ENCODE results near the gene TMEM237. TPM values are rescaled to one million over a fixed set of nuclear protein-coding genes. Genes with fewer than 3 reads are reported as not detected.
A peak's percentile ranks its signal among the peaks of the same experiment; 100 is the strongest.

Gene TMEM237
- total RNA-seq, 1 experiment from 2014 or later = 70.4 TPM

DNA sequence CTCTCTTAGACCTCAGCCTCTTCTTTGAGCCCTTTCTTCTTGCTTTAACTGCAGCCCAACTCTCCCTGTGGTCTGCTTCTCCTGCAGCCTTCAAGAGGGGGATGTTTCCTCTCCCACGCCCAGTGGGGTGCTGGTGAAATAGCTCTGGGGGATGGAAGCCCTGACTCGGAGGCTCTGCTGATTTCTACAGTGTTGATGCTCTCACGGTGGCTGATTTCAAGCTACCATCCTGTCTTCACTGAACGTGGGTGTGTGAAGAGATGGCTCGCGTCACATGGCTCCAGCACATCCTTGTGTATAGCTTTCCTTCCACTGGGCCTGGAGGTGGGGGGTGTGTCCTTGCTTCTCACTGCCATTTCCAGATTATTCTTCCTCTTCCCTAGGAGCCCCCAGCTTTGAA lies 35.1 kb upstream of the TMEM237 start:
- H3K4me3 ChIP-seq (ENCODE audit: low read depth, low read length, poor library complexity, severe bottlenecking) = no peak overlapping the region
- no peaks in the 10 kb centered on the region for H3K9me3 ChIP-seq (ENCODE audit: low read depth, low read length, poor library complexity, severe bottlenecking)
- no peaks in the 10 kb centered on the region for H3K36me3 ChIP-seq (ENCODE audit: insufficient read depth, low read length, poor library complexity, severe bottlenecking)
- ChIA-PET POLR2A (ENCODE audit: low non-redundant PET) (no interaction called here), CTCF (no interaction called here)
- TF ChIP-seq, protein P1, sequence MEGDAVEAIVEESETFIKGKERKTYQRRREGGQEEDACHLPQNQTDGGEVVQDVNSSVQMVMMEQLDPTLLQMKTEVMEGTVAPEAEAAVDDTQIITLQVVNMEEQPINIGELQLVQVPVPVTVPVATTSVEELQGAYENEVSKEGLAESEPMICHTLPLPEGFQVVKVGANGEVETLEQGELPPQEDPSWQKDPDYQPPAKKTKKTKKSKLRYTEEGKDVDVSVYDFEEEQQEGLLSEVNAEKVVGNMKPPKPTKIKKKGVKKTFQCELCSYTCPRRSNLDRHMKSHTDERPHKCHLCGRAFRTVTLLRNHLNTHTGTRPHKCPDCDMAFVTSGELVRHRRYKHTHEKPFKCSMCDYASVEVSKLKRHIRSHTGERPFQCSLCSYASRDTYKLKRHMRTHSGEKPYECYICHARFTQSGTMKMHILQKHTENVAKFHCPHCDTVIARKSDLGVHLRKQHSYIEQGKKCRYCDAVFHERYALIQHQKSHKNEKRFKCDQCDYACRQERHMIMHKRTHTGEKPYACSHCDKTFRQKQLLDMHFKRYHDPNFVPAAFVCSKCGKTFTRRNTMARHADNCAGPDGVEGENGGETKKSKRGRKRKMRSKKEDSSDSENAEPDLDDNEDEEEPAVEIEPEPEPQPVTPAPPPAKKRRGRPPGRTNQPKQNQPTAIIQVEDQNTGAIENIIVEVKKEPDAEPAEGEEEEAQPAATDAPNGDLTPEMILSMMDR (conservative IDR thresholded peaks at IDR 0.05; ENCODE audit: low read depth, low read length) = no peak
- no peak for TF ChIP-seq EZH2 (IDR thresholded peaks at IDR 0.05; ENCODE audit: borderline replicate concordance, low read depth, low read length, poor library complexity, severe bottlenecking)
- DNase-seq (ENCODE audit: low spot score) = peak; percentile 15
- H3K4me1 ChIP-seq (ENCODE audit: insufficient read depth, low read length, poor library complexity, severe bottlenecking) = no peaks in the 10 kb centered on the region
- no peaks in the 10 kb centered on the region for H3K27me3 ChIP-seq (replicated peaks; ENCODE audit: insufficient read depth, low read depth, low read length, poor library complexity)
- no TSS peak for BruUV-seq (replicated peaks)
- no peak overlapping the region for H3K27ac ChIP-seq (ENCODE audit: low read depth, low read length, poor library complexity, severe bottlenecking)
- intact Hi-C loops (cut with micrococcal nuclease; ENCODE audit: unreplicated experiment) = no loop called here

DNA sequence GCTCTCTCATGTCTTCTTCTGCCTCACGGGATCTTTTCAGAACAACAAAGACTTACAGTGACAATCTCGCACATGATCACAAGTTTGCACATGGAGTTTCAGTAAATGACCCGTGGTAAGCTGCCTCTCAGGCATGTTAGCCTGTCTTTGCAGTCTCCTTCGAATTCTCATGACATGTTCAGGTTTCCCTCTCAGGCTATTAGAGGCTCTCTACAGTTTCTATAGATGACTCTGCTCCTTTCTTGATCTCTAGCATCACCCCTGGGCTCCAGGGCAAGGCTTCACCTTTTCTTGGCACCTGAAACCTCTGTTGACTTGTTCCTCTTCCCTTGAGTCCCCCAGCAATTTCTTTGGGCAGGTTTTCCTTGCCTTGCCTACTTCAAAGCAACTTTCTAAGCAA lies 32.2 kb upstream of the TMEM237 start:
- no TSS peak for BruUV-seq (replicated peaks)
- no peaks in the 10 kb centered on the region for H3K4me1 ChIP-seq (ENCODE audit: insufficient read depth, low read length, poor library complexity, severe bottlenecking)
- no peak for DNase-seq (ENCODE audit: low spot score)
- H3K9me3 ChIP-seq (ENCODE audit: low read depth, low read length, poor library complexity, severe bottlenecking) = no peaks in the 10 kb centered on the region
- no peak overlapping the region for H3K27ac ChIP-seq (ENCODE audit: low read depth, low read length, poor library complexity, severe bottlenecking)
- ChIA-PET CTCF (no interaction called here), POLR2A (ENCODE audit: low non-redundant PET) (no interaction called here)
- TF ChIP-seq, protein P1 (conservative IDR thresholded peaks at IDR 0.05; ENCODE audit: low read depth, low read length) = no peak
- no peak for TF ChIP-seq EZH2 (IDR thresholded peaks at IDR 0.05; ENCODE audit: borderline replicate concordance, low read depth, low read length, poor library complexity, severe bottlenecking)
- H3K36me3 ChIP-seq (ENCODE audit: insufficient read depth, low read length, poor library complexity, severe bottlenecking) = no peaks in the 10 kb centered on the region
- H3K4me3 ChIP-seq (ENCODE audit: low read depth, low read length, poor library complexity, severe bottlenecking) = no peak overlapping the region
- no peaks in the 10 kb centered on the region for H3K27me3 ChIP-seq (replicated peaks; ENCODE audit: insufficient read depth, low read depth, low read length, poor library complexity)
- intact Hi-C loops (cut with micrococcal nuclease; ENCODE audit: unreplicated experiment) = no loop called here

DNA sequence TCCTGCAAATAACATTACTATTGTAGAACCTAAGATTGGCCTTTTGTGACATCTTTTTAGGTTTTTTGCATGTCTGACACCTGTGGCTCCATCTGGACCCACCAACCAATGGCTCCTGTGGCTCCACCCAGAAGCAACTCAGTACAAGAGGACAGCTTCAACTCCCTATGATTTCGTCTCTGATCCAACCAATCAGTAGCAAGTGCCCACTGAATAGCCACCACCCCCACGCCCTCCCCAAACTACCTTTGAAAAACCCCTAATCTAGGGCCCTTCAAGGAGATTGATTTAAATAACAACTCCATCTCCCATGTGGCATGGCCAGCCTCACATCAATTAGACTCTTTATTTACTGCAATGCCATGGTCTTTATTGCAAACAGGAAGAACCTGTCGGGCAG lies 31.5 kb upstream of the TMEM237 start:
- TF ChIP-seq, protein P1 (conservative IDR thresholded peaks at IDR 0.05; ENCODE audit: low read depth, low read length) = no peak
- no peak for TF ChIP-seq EZH2 (IDR thresholded peaks at IDR 0.05; ENCODE audit: borderline replicate concordance, low read depth, low read length, poor library complexity, severe bottlenecking)
- H3K9me3 ChIP-seq (ENCODE audit: low read depth, low read length, poor library complexity, severe bottlenecking) = no peaks in the 10 kb centered on the region
- no peaks in the 10 kb centered on the region for H3K4me1 ChIP-seq (ENCODE audit: insufficient read depth, low read length, poor library complexity, severe bottlenecking)
- DNase-seq (ENCODE audit: low spot score) = no peak
- BruUV-seq (replicated peaks) = no TSS peak
- no peaks in the 10 kb centered on the region for H3K36me3 ChIP-seq (ENCODE audit: insufficient read depth, low read length, poor library complexity, severe bottlenecking)
- CTCF ChIA-PET = no interaction called here
- POLR2A ChIA-PET (ENCODE audit: low non-redundant PET) = no interaction called here
- no peak overlapping the region for H3K4me3 ChIP-seq (ENCODE audit: low read depth, low read length, poor library complexity, severe bottlenecking)
- intact Hi-C loops (cut with micrococcal nuclease; ENCODE audit: unreplicated experiment) = no loop called here
- H3K27me3 ChIP-seq (replicated peaks; ENCODE audit: insufficient read depth, low read depth, low read length, poor library complexity) = no peaks in the 10 kb centered on the region
- no peak overlapping the region for H3K27ac ChIP-seq (ENCODE audit: low read depth, low read length, poor library complexity, severe bottlenecking)

Data from A673 (cell line).